HG03439 (cell line): ENCODE data around the gene OCSTAMP.

Experiments
- ATAC-seq: cut with Tn5 transposase; IDR thresholded peaks from one replicate; pipeline ENCODE4 v1.9.1; 2021; ENCODE audit warnings: mild to moderate bottlenecking, moderate library complexity; ENCODE audit not compliant: unreplicated experiment

OCSTAMP gene

GRCh38 chr20:46550461-46550860 is at the start of gene OCSTAMP:
OCSTAMP (minus strand) TSS chr20:46550654; CDS start chr20:46550560, 94 bp downstream.
- no peak for ATAC-seq

DNA sequence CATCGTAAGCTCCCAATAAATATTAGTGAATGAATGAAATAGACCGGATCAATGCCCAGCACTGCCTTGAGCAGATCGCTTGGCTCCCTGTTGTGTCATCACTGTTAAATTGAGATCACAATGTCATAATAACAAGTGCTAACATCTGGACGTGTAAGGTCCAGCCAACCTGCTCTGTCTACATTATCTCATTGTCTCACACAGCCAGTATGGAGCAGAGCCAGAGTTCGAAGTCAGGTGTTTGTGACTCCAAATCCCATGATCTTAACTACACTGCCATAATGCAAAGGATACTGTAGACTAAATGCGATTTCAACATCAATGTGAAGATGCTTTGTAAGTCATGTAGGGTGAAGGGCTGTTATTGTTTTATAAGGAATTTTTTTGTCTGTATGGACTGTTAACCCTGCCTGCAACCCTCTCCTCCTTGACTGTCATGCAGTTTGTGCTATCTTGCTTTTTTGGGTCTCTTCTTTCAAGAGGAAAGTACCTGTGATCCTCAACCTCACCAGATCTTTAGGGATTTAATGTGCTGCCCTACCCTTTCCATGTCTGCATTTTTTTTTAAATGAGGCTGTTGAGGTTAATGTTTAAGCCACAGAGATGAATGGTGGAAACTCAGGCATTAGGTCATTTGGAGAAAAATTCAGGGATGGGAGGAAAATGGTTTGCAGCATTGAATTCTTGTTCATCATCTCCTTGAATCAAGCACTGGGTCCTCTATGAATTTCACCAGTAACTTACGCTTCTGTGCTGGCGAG is 49.0 kb upstream of the OCSTAMP start:
- ATAC-seq, result no peak

DNA sequence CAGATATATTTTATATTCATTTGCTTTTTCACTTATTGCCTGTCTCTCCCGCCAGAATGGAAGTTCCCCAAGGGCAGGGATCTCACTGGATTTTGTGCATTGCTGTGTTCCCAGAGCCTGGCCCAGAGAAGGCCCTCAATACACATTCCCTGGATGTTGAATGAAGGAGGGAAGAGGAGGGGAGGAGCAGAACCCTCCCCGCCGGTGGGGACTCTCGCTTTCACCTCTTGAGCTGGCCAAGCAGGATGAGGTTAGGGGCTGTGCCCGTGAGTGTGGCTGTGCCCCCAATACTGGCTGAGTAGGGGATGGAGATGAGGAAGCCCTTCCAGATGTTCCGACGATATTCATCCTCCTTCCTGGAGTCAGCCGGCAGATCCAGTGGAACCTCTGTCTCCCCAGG is 45.5 kb upstream of the OCSTAMP start:
- no peak for ATAC-seq

DNA sequence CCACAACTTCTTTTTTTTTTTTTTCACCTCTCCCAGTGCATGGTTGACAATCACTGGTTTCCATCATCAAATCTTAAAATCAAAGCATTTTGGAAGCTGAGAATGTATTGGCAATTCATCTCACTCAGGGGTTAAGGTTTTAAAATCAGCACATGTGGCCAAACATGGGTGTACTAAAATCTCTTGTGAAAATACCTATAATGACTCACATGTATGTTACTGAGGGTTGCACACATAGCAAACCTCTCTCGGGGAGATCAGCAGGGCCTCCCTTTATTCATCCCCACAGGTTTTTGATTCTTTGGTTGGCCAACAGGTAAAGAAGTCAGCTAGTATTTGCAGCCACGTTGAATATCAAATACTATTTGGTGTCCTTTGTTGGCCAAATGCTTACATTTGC is 44.3 kb upstream of the OCSTAMP start:
- ATAC-seq, result no peak

DNA sequence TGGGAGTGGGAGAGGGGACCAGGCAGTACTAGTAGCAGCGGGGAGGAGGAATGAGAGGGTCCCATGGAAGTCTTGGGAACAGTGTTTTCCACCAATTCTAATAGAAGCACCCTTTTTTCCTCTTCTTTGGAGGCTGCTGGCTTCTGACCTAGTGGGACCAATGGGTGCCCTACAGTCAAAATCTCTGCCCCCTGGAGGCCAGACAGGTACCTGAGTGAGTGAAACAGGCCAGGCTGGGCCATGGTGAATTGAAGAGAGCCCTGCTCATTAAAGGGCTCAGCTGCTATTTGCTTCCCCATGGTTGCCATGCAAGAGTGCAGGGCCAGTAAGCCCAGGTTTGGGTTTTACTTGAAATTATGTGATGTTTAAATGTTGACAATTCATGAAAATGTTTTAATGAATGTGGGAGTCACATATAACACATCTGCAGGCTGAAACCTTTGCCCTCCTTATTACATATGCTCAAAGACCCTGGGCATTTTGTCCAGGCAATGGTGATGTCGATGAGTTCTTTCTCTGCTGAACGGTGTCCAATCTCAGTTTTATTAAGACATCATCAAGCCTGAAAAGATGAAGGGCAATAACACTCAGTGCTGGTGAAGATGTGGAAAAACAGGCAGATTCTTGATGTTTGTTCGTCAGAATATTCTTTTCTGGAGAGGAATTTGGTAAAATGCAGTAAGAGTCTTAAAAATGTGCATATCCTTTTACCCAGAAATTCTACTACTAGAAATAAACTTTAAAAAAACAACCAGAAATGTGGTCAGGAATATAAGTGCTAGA is 42.3 kb upstream of the OCSTAMP start:
- no peak for ATAC-seq

GRCh38 chr20:46590443-46590842 is 40.0 kb upstream of the OCSTAMP start:
- no peak for ATAC-seq

DNA sequence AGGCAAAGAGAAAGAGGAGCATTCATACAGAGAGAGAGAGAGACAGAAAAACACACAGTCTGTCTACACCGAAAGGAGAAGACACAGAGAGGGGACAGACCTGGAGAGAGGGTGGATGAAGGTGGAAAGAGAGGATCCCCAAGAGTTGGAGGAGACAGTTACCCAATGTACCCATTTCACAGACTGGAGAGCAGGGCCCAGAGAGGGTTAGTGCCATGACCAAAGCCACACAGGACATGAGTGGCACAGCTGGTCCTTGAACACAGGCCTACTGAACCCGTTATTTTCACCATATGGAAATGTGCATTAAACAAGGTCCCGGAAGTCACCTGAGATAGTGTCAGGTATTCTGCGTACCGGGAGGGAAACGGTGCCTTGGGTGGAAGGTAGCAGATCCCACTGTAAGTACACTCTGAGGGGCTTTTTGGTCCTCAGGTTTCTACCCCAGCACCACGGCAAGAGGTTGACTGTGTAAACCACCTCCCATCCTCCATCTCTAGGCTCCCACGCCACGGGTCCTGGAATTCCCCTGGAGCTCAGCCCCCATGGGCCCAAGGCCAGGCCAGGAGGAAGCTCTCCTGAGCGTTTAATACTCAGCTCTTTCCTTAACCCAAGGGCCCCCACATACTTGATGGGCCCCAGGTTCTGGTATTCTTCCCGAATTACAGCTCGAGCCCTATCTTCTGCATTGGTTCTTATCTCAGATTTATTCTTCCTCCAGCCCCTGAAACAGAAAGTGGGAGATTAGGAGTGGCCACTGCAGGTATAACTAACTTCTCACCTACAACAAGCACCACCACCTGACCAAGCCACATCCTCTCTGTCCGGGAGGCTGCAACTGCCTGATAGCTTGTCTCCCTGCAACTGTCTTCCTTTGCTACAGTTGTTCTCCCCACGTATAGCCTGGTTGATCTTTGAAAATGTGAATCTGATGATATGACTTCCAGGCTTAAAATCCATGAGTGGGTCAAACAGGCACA is 38.4 kb upstream of the OCSTAMP start:
- no peak for ATAC-seq

DNA sequence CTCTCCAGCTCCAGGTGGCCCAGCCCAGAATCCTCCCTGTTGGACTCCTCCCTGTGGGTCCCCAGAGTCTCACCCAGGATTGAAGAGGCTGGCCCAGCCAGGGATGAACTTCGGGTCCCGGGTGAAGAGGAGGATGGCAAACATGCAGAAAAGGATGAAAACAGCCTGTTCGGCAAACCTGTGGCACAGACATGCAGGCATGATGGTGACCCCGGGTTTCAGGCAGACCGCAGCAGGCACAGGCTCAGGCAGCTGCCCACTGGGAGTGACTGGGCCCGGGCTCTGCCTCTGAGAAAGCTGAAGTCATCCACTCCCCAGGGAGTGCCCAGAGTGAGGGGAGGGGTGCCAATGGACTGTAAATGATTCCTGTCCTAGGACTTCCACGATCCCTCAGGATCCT is 37.5 kb upstream of the OCSTAMP start:
- ATAC-seq, result no peak

- ATAC-seq, result no peak
Measured at GRCh38 chr20:46586724-46587123, 36.3 kb upstream of the OCSTAMP start.

GRCh38 chr20:46584508-46584907 is 34.1 kb upstream of the OCSTAMP start:
- no peak for ATAC-seq

DNA sequence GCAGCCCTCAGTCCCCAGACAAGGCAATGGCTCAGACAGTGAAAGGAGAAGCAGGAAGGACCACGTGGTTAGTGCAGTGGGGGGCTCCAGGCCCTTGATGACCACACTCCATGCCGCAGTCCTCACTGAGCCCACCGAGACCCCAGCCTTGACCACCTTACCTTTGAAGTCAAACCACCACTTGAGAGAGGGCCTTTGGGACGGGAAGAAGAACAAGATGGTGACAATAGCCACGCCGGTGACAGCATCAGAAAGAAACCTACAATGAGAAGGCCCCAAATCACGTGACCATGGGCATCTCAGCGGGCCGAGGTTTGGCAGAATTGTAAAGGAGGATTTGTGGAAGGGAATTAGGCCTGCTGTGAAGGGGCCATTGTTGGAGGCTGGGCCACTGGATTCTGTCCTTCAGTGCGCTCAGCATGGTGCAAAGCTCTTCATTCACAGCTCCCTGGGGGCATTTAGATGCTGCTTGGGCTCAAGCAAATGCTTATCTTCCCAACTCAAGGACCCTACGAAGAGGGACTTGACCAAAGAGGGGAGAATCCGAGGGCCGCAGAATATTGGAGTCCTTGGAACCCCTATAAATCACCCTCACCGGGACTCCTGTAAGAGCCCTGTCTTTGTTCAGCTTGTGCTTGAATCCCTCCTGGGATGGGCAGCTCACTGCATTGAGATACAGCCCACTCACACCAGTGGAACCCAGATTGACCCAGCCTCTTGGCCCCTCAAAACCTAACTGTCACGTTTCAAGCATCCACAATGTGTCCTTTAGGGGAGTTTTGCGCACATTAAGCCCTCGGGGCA is 33.2 kb upstream of the OCSTAMP start:
- ATAC-seq, result no peak

DNA sequence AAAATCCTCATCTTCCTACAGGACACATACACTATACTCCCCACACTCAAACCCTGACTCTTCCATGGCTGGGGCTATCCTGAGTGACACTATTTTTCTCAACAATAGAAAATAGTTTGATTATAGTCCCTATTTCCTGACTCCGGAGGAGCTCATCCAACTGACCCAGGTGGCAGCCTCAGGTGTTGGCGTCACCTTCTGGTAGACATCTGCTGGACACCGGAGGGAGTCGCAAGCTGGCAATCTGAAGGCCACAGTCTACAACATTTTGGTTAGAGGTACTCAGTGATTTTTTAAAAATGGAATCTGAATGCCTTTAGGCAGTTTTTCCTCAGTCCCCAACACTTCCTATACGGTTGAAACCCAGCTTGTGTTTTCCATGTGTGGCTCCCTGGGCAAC is 32.2 kb upstream of the OCSTAMP start:
- no peak for ATAC-seq

DNA sequence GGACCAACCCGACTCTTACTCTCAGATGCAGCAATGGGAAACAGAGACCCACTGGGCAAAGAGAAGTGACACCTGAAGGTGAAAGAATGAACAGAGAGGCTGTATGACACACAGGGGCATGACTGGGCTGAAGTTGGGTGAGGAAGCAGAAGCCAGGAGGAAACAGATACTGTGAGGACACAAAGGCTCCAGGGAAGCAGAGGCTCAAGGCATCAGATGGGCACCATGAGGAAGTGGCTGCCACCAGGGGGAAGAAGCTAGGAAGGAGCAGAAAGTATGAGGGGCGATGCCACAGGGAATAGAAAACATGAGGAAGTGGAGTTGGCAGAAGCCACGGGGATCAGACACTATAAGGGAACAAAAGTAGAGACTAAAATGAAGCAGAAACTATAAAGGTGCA is 30.9 kb upstream of the OCSTAMP start:
- ATAC-seq, result no peak

- no peak for ATAC-seq
Measured at GRCh38 chr20:46580613-46581205, 30.3 kb upstream of the OCSTAMP start.

DNA sequence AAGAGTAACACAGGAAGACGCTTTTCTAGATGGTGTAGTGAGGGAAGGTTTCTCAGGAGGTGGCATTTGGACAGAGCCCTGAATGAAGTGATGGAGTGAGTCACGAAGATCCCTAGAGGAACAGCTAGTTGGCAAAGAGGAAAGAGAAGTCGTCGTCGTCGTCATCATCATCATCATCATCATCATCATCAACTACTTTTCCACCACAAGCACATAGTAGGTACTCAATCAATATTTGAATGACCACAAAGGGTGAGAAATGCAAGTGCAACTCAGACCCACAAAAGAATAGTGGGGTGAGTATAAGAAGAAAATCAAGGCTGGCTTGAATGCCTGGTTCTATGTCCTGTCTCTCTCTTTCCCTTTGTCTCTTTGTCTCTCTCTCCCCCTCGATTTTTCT is 28.3 kb upstream of the OCSTAMP start:
- ATAC-seq, result no peak

DNA sequence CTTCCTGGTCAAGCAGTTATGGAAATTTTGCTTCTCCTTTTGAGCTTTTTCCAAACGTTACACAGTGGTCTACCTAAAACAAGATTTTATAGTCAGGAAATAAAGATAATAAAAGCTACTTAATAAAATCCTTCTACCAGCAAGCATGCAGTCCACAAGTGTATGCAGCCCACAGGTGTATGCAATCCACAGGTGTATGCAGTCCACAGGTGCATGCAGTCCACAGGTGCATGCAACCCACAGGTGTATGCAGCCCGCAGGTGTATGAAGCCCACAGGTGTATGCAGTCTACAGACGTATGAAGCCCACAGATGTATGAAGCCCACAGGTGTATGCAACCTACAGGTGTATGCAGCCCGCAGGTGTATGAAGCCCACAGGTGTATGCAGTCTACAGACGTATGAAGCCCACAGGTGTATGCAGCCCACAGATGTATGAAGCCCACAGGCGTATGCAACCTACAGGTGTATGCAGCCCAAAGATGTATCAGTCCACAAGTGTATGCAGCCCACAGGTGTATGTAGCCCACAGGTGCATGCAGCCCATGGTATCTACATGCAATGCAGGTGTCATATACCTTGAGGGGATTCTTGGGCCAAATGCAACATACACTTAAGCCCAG is 26.4 kb upstream of the OCSTAMP start:
- ATAC-seq, result no peak

GRCh38 chr20:46575937-46576461 is 25.5 kb upstream of the OCSTAMP start:
- ATAC-seq, result no peak

GRCh38 chr20:46575394-46575793 is 24.9 kb upstream of the OCSTAMP start:
- no peak for ATAC-seq
